HEK293T (cell line): ENCODE results near the gene SYNPR.

Experiments
- CTCF ChIA-PET: fragments of 350-600 bp; formaldehyde crosslinking; extraction: SDS; loops from one replicate; lab custom pipeline; 2021; ENCODE audit warnings: antibody characterized with exemption, inconsistent platforms; lab: Yijun Ruan, JAX
- POLR2A ChIA-PET: fragments of 350-600 bp; formaldehyde crosslinking; extraction: SDS; loops from one replicate; lab custom pipeline; 2020; ENCODE audit warnings: antibody characterized with exemption, inconsistent platforms; lab: Yijun Ruan, JAX
- DNase-seq: peaks from one replicate; pipeline ENCODE4 v3.0.0; 2012; ENCODE audit warnings: mixed read lengths; ENCODE audit errors: extremely low spot score
- ARNT ChIP-seq: fragments of 450-650 bp; IDR thresholded peaks from 2 replicates; pipeline ENCODE4 v1.6.1; 2017; ENCODE audit warnings: mild to moderate bottlenecking
- BHLHE40 ChIP-seq: fragments of 450-650 bp; IDR thresholded peaks from 2 replicates; pipeline ENCODE4 v1.6.1; 2016; ENCODE audit warnings: mild to moderate bottlenecking, moderate library complexity, borderline replicate concordance
- CTBP1 ChIP-seq: fragments of 450-650 bp; IDR thresholded peaks from 2 replicates; pipeline ENCODE4 v1.6.1; 2016; ENCODE audit warnings: borderline replicate concordance
- ELF4 ChIP-seq: fragments of 450-650 bp; IDR thresholded peaks from 2 replicates; pipeline ENCODE4 v1.6.1; 2017; ENCODE audit warnings: antibody characterized with exemption
- FOXA1 ChIP-seq: fragments of 450-650 bp; IDR thresholded peaks from 2 replicates; pipeline ENCODE4 v1.6.1; 2016; ENCODE audit warnings: mild to moderate bottlenecking
- FOXK2 ChIP-seq: fragments of 450-650 bp; IDR thresholded peaks from 2 replicates; pipeline ENCODE4 v1.6.1; 2016; ENCODE audit warnings: mild to moderate bottlenecking
- FOXM1 ChIP-seq: fragments of 450-650 bp; IDR thresholded peaks from 2 replicates; pipeline ENCODE4 v1.6.1; 2017; ENCODE audit warnings: mild to moderate bottlenecking, borderline replicate concordance
- HDGF ChIP-seq: fragments of 450-650 bp; IDR thresholded peaks from 2 replicates; pipeline ENCODE4 v1.6.1; 2017; ENCODE audit warnings: antibody characterized with exemption, borderline replicate concordance
- L3MBTL2 ChIP-seq: fragments of 450-650 bp; conservative IDR thresholded peaks from 2 replicates; pipeline ENCODE4 v1.6.1; 2016; ENCODE audit warnings: mild to moderate bottlenecking
- LEF1 ChIP-seq: fragments of 450-650 bp; IDR thresholded peaks from 2 replicates; pipeline ENCODE4 v1.6.1; 2017; ENCODE audit warnings: mild to moderate bottlenecking, borderline replicate concordance
- NFRKB ChIP-seq: fragments of 450-650 bp; IDR thresholded peaks from 2 replicates; pipeline ENCODE4 v1.6.1; 2016; ENCODE audit warnings: mild to moderate bottlenecking, moderate library complexity
- SP1 ChIP-seq: fragments of 450-650 bp; IDR thresholded peaks from 2 replicates; pipeline ENCODE4 v1.6.1; 2017
- SUZ12 ChIP-seq: fragments of 450-650 bp; IDR thresholded peaks from 2 replicates; pipeline ENCODE4 v1.6.1; 2016; ENCODE audit warnings: mild to moderate bottlenecking
- TARDBP ChIP-seq: fragments of 450-650 bp; IDR thresholded peaks from 2 replicates; pipeline ENCODE4 v1.6.1; 2016
- ZNF384 ChIP-seq: fragments of 450-650 bp; IDR thresholded peaks from 2 replicates; pipeline ENCODE4 v1.6.1; 2016
- TF ChIP-seq, protein P1 (sequence below): fragments of 450-650 bp; IDR thresholded peaks from 2 replicates; pipeline ENCODE4 v1.6.1; 2016

The SYNPR gene

DNA sequence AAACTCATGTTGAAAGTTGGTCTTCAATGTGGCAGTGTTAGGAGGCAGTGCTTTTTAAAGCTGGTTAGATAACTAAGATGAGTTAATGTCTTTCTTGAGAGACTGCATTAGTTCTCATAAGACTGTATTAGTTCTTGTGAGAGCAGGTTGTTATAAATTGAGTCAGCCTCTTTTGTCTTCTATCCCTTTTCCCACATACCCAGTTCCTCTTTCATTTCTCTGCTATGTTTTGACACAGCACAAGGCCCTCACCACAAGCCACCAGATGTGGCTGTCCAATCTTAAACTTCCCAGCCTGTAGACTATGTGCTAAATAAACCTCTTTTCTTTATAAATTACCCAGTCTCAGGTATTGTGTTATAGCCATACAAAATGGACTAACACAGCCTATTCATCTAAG lies 279.8 kb downstream of the SYNPR start:
- ChIA-PET POLR2A (no interaction called here), CTCF (no interaction called here)
- TF ChIP-seq LEF1, result no peak
- no peak for TF ChIP-seq BHLHE40
- no peak for TF ChIP-seq NFRKB
- no peak for TF ChIP-seq ELF4
- DNase-seq, result no peak

DNA sequence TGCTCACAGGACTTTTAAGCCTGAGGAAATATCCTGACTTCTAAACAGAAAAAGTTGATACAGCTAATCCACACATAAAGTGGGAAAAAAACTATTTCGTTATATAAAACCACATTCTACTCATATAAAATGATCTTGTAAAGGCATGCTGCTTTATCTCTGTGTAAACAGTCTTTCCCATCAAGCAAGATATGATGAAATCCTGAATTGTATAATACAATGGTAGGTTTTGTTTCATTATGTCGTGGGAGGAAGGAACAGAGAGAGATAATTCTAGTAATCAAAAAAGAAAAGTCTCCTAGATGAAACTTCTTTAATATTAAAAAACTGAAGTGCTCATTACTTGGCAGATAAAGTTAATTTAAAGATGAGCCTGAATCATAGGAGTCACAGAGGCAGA lies 281.8 kb downstream of the SYNPR start:
- POLR2A ChIA-PET, result no interaction called here
- CTCF ChIA-PET, result no interaction called here
- DNase-seq, result no peak
- no peak for TF ChIP-seq FOXK2
- TF ChIP-seq TARDBP, result no peak
- no peak for TF ChIP-seq CTBP1
- TF ChIP-seq L3MBTL2, result no peak
- no peak for TF ChIP-seq ZNF384
- no peak for TF ChIP-seq LEF1
- no peak for TF ChIP-seq SP1
- TF ChIP-seq, protein P1, sequence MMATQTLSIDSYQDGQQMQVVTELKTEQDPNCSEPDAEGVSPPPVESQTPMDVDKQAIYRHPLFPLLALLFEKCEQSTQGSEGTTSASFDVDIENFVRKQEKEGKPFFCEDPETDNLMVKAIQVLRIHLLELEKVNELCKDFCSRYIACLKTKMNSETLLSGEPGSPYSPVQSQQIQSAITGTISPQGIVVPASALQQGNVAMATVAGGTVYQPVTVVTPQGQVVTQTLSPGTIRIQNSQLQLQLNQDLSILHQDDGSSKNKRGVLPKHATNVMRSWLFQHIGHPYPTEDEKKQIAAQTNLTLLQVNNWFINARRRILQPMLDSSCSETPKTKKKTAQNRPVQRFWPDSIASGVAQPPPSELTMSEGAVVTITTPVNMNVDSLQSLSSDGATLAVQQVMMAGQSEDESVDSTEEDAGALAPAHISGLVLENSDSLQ, result no peak
- no peak for TF ChIP-seq ELF4
- no peak for TF ChIP-seq ARNT
- no peak for TF ChIP-seq NFRKB
- no peak for TF ChIP-seq SUZ12
- no peak for TF ChIP-seq FOXM1
- no peak for TF ChIP-seq FOXA1
- no peak for TF ChIP-seq HDGF
- no peak for TF ChIP-seq BHLHE40

DNA sequence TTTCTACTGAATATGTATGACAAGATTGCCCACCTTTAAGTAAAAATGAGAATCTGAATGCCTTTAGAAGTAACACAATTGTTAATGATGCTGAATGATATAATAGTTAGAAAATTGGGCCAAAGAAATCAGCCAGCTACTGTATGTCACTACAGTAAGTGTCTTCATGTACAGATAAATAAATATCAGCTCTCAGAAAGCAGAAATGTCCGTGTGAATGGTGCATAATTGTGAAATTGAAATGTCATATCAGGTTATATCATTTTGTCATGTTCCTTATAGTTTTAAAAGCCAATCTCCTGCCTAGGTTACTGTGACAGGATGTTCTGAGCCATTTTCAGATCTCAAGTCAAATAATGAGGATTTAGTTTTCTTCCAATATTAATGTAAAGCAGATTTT lies 283.8 kb downstream of the SYNPR start:
- POLR2A ChIA-PET, result no interaction called here
- no peak for TF ChIP-seq SP1
- no peak for TF ChIP-seq L3MBTL2
- no peak for TF ChIP-seq ELF4
- TF ChIP-seq CTBP1, result no peak
- no peak for TF ChIP-seq NFRKB
- no peak for TF ChIP-seq ARNT
- TF ChIP-seq FOXK2, result no peak
- no peak for TF ChIP-seq BHLHE40
- no peak for TF ChIP-seq HDGF
- TF ChIP-seq SUZ12, result no peak
- no peak for TF ChIP-seq ZNF384
- no peak for TF ChIP-seq FOXM1
- no peak for TF ChIP-seq FOXA1
- TF ChIP-seq LEF1, result no peak
- TF ChIP-seq, protein P1, result no peak
- TF ChIP-seq TARDBP, result no peak
- DNase-seq, result no peak
- CTCF ChIA-PET, result interaction anchor here (0.7 kb wide), 1 partner anchor 209 kb away, joined by 3 read pairs; no protein-coding TSS in a partner anchor

DNA sequence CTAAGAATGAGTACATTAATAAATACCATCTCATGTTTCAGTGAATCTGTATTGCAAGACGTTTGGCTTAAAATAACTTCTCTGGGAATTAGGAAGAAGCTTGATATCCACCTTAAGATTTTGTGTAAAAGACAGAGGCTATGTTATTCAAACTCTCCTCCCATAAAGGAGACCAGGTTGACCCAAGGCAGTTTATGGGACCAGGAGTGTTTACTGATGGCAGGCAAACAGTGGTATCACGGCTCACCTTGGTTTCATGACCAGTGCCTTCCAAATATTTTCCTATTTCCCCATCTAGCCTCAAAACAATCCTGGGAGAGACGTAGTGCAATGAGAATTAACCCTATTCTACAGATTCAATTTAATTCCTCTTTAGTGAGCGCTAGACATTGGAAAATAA lies 284.2 kb downstream of the SYNPR start:
- ChIA-PET CTCF (no interaction called here), POLR2A (no interaction called here)
- DNase-seq, result no peak
- no peak for TF ChIP-seq NFRKB
- no peak for TF ChIP-seq ELF4
- no peak for TF ChIP-seq FOXA1
- no peak for TF ChIP-seq TARDBP
- no peak for TF ChIP-seq SP1
- no peak for TF ChIP-seq CTBP1
- no peak for TF ChIP-seq LEF1
- TF ChIP-seq FOXK2, result no peak
- no peak for TF ChIP-seq BHLHE40
- TF ChIP-seq SUZ12, result no peak
- no peak for TF ChIP-seq ARNT
- TF ChIP-seq ZNF384, result no peak

DNA sequence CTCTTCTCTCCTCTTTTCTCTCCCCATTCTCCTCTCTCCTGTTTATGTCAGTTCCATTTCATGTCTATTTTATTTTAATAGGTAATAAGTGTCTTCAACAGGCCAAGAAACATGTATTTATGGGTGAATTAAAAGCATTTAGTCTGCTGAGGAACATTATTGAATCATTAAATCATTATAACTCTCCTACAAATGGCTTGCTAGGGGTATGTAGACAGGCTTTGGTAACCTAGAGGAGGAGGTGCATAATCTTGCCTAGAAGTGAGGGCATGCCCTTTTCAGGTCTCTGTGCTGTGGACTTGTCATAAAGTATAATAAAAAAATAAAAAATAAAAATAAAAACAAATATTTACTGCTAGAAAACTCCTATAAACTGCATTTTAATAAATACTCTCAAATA lies 285.5 kb downstream of the SYNPR start:
- ChIA-PET CTCF (no interaction called here), POLR2A (no interaction called here)

DNA sequence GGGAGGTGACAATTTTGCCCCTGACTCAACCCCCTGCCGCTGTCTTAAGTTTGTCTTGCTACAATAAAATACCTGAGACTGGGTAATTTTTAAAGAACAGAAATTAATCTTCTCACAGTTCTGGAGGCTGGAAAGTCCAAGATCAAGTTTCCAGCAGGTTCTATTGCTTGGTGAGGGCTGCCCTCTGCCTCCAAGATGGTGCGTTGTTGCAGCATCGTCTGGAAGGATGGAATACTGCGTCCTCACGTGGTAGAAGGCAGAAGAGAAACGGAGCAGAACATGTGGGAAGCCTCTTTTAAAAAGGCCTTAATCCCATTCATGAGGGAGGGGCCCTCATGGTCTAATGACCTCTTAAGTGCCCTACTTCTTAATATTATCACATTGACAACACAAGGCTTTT lies 287.1 kb downstream of the SYNPR start:
- no peak for TF ChIP-seq FOXA1
- no peak for TF ChIP-seq ELF4
- no peak for TF ChIP-seq LEF1
- TF ChIP-seq TARDBP, result no peak
- TF ChIP-seq BHLHE40, result no peak
- TF ChIP-seq FOXM1, result no peak
- no peak for TF ChIP-seq NFRKB
- TF ChIP-seq SP1, result no peak
- TF ChIP-seq L3MBTL2, result no peak
- TF ChIP-seq ARNT, result no peak
- TF ChIP-seq FOXK2, result no peak
- no peak for TF ChIP-seq HDGF
- TF ChIP-seq CTBP1, result no peak
- no peak for TF ChIP-seq ZNF384
- TF ChIP-seq, protein P1, result no peak
- no peak for TF ChIP-seq SUZ12
- DNase-seq, result no peak
- CTCF ChIA-PET, result no interaction called here
- POLR2A ChIA-PET, result no interaction called here

More for the DNA sequence above, 285.5 kb downstream of the SYNPR start:
- no peak for TF ChIP-seq FOXK2
- no peak for TF ChIP-seq ZNF384
- no peak for TF ChIP-seq NFRKB
- no peak for TF ChIP-seq CTBP1
- no peak for TF ChIP-seq FOXM1
- TF ChIP-seq FOXA1, result no peak
- no peak for TF ChIP-seq TARDBP
- TF ChIP-seq SP1, result no peak
- TF ChIP-seq LEF1, result no peak
- no peak for TF ChIP-seq SUZ12
- TF ChIP-seq, protein P1, result no peak
- no peak for TF ChIP-seq ELF4
- TF ChIP-seq HDGF, result no peak
- no peak for TF ChIP-seq L3MBTL2
- TF ChIP-seq BHLHE40, result no peak
- no peak for TF ChIP-seq ARNT
- DNase-seq, result no peak
